Endodermal cell (in vitro differentiated cells): ENCODE results near the gene GRXCR1. TPM values are rescaled to one million over a fixed set of nuclear protein-coding genes. Genes with fewer than 3 reads are reported as not detected.

Source experiments
- DNase-seq: peaks from one replicate; pipeline ENCODE4 v3.0.0-alpha.2; 2017
- H3K27ac ChIP-seq: 2 replicates; pipeline ENCODE4 v1.5.1; 2013; ENCODE audit warnings: mild to moderate bottlenecking, low read depth, low read length, moderate library complexity
- H3K27me3 ChIP-seq: 2 replicates; pipeline ENCODE4 v1.6.1; 2013; ENCODE audit warnings: mild to moderate bottlenecking, low read length, moderate library complexity; ENCODE audit not compliant: insufficient read depth, control insufficient read depth, poor library complexity, severe bottlenecking
- H3K36me3 ChIP-seq: 2 replicates; pipeline ENCODE4 v1.7.0; 2013; ENCODE audit warnings: mild to moderate bottlenecking, low read length, moderate library complexity; ENCODE audit not compliant: control insufficient read depth, insufficient read depth
- H3K4me1 ChIP-seq: one replicate; pipeline ENCODE4 v1.7.0; 2013; ENCODE audit warnings: low read length; ENCODE audit not compliant: control insufficient read depth, insufficient read depth
- H3K4me3 ChIP-seq: 2 replicates; pipeline ENCODE4 v1.5.1; 2013; ENCODE audit warnings: mild to moderate bottlenecking, low read length, moderate library complexity
- H3K9ac ChIP-seq: 2 replicates; pipeline ENCODE4 v1.6.1; 2013; ENCODE audit warnings: mild to moderate bottlenecking, low read length, moderate library complexity; ENCODE audit not compliant: poor library complexity, severe bottlenecking; ENCODE audit errors: extremely low read depth
- H3K9me3 ChIP-seq: 2 replicates; pipeline ENCODE4 v1.6.1; 2013; ENCODE audit warnings: mild to moderate bottlenecking, low read length, moderate library complexity; ENCODE audit not compliant: control insufficient read depth
- H3K27ac Mint-ChIP-seq: 2 replicates; pipeline ENCODE4 v1.8.0; 2020; ENCODE audit warnings: mixed read lengths
- H3K27me3 Mint-ChIP-seq: 2 replicates; pipeline ENCODE4 v1.8.0; 2021; ENCODE audit warnings: mild to moderate bottlenecking, mixed read lengths; ENCODE audit not compliant: insufficient read depth
- H3K36me3 Mint-ChIP-seq: 2 replicates; pipeline ENCODE4 v1.8.0; 2020; ENCODE audit warnings: low read depth, mixed read lengths
- H3K4me1 Mint-ChIP-seq: 2 replicates; pipeline ENCODE4 v1.8.0; 2020; ENCODE audit warnings: mixed read lengths
- H3K4me3 Mint-ChIP-seq: 2 replicates; pipeline ENCODE4 v1.8.0; 2020; ENCODE audit warnings: mild to moderate bottlenecking, moderate library complexity, mixed read lengths
- H3K9me3 Mint-ChIP-seq: 2 replicates; pipeline ENCODE4 v1.8.0; 2020; ENCODE audit warnings: mild to moderate bottlenecking, mixed read lengths
- WGBS, 2 experiments: methylation state at CpG; one replicate each; pipeline versions ENCODE4 v1.1.5 to v1.1.7; 2013; ENCODE audit warnings: missing lambda C conversion rate in 2 of 2, mixed read lengths in 1 of 2; ENCODE audit not compliant: insufficient coverage in 1 of 2, insufficient read length in 1 of 2; 5-methylcytosine and 5-hydroxymethylcytosine counted together
- total RNA-seq, 2 donors: library from RNA; stranded (reverse); fragmentation: NEBNext Ultra II Directional in 1 of 2; extraction: Animal tissue kit (Norgen Biotek cat#: 25700) in 1 of 2; gene quantifications; 2 replicates in 1 of 2; 3 replicates in 1 of 2; pipeline ENCODE4 v1.2.1, GENCODE V29; 2021
- TF ChIP-seq, protein P1 (sequence below): fragments of 200-600 bp; sonication (generic); conservative IDR thresholded peaks from 2 replicates; pipeline ENCODE4 v1.5.0; 2021; ENCODE audit warnings: antibody characterized with exemption, mild to moderate bottlenecking

GRXCR1 gene
- total RNA-seq, 2 donors from 2014 or later = not detected

GRCh38 chr4:42845586-42845985, 46.9 kb upstream of the GRXCR1 start:
- H3K36me3 Mint-ChIP-seq = peaks cover 4% of the 10 kb centered on the region
- peaks cover 13% of the 10 kb centered on the region for H3K9me3 Mint-ChIP-seq
- no peak overlapping the region for H3K4me3 Mint-ChIP-seq
- Histone ChIP-seq H3K9ac (no peak overlapping the region), H3K4me3 (no peak overlapping the region), H3K9me3 (no peaks in the 10 kb centered on the region), H3K27ac (no peak overlapping the region), H3K27me3 (no peaks in the 10 kb centered on the region), H3K4me1 (no peaks in the 10 kb centered on the region), H3K36me3 (no peaks in the 10 kb centered on the region)
- no peak overlapping the region for H3K27ac Mint-ChIP-seq
- no peak for DNase-seq
- WGBS, 2 experiments = 75% methylated on average over 1 of the region's 1 CpG; no CpG with 5 or more reads in 1 of the 2 experiments
- no peaks in the 10 kb centered on the region for H3K27me3 Mint-ChIP-seq
- TF ChIP-seq, protein P1, sequence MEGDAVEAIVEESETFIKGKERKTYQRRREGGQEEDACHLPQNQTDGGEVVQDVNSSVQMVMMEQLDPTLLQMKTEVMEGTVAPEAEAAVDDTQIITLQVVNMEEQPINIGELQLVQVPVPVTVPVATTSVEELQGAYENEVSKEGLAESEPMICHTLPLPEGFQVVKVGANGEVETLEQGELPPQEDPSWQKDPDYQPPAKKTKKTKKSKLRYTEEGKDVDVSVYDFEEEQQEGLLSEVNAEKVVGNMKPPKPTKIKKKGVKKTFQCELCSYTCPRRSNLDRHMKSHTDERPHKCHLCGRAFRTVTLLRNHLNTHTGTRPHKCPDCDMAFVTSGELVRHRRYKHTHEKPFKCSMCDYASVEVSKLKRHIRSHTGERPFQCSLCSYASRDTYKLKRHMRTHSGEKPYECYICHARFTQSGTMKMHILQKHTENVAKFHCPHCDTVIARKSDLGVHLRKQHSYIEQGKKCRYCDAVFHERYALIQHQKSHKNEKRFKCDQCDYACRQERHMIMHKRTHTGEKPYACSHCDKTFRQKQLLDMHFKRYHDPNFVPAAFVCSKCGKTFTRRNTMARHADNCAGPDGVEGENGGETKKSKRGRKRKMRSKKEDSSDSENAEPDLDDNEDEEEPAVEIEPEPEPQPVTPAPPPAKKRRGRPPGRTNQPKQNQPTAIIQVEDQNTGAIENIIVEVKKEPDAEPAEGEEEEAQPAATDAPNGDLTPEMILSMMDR = no peak
- H3K4me1 Mint-ChIP-seq = no peaks in the 10 kb centered on the region

DNA sequence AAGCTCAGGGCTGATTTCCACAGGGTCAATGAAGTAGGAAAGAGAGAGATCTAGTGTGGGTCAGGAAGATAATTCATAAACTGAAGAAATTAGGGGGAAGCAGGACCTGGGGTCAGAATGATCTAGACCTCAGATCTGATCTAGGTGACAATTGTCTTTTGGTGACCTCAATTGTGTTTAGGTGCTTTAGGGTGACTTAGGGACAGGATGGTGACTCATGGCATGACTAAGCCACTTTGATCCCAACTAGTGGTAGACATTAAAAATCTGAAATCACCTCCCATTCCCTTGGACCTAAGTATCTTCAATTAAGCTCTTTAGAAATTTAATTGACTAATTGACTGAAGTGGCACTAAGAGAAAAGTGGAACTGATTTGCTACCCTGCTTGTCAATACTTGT, 36.7 kb upstream of the GRXCR1 start:
- Histone ChIP-seq H3K27ac (no peak overlapping the region), H3K27me3 (no peaks in the 10 kb centered on the region), H3K4me3 (no peak overlapping the region), H3K4me1 (no peaks in the 10 kb centered on the region), H3K9ac (no peak overlapping the region), H3K9me3 (no peaks in the 10 kb centered on the region), H3K36me3 (no peaks in the 10 kb centered on the region)
- TF ChIP-seq, protein P1 = no peak
- H3K36me3 Mint-ChIP-seq = no peaks in the 10 kb centered on the region
- DNase-seq = no peak
- H3K4me1 Mint-ChIP-seq = no peaks in the 10 kb centered on the region
- no peaks in the 10 kb centered on the region for H3K27me3 Mint-ChIP-seq
- H3K4me3 Mint-ChIP-seq = no peak overlapping the region
- no peaks in the 10 kb centered on the region for H3K9me3 Mint-ChIP-seq
- no peak overlapping the region for H3K27ac Mint-ChIP-seq

DNA sequence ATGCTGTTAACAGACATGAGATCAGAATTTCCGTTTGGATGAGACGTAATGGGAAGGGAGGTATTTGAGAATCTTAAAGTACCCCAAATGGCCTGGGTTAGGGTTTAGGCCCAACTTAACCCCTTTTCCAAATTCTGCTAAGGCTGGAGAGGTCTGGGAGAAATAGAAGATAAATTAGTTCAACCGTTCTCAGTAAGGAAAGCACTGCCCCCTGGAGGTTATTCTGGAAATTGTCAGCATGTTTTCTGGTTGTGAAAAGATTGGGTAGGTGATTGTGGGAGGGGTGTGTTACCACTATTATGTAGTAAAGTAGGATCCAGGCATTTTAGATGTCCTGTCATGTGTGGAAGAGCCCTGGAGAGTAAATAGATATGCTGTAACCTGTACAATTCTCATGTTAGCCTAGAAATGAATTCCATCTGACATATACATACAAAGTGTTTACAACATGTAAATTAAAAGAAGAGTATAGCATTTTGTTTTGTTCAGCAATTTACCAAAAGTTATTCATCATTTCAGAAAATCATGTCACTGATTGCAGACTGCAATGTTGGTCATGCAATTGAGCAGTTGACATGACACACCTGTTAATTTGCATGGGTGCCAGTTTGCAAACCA, 26.8 kb upstream of the GRXCR1 start:
- Histone ChIP-seq H3K27ac (no peak overlapping the region), H3K4me3 (no peak overlapping the region), H3K9me3 (no peaks in the 10 kb centered on the region), H3K4me1 (no peaks in the 10 kb centered on the region), H3K9ac (no peak overlapping the region), H3K27me3 (no peaks in the 10 kb centered on the region), H3K36me3 (no peaks in the 10 kb centered on the region)
- H3K4me3 Mint-ChIP-seq = no peak overlapping the region
- no peaks in the 10 kb centered on the region for H3K9me3 Mint-ChIP-seq
- H3K27ac Mint-ChIP-seq = no peak overlapping the region
- H3K4me1 Mint-ChIP-seq = no peaks in the 10 kb centered on the region
- H3K36me3 Mint-ChIP-seq = no peaks in the 10 kb centered on the region
- DNase-seq = peak; percentile 86
- H3K27me3 Mint-ChIP-seq = no peaks in the 10 kb centered on the region
- WGBS, 2 experiments = 35 to 47% methylated on average over 3 of the region's 3 CpGs
- TF ChIP-seq, protein P1 = peak; percentile 85
